Loucy (cell line): Measurements from ENCODE around the gene CYP21A2.

Source experiments
- CTCF ChIP-seq: fragments of 200-600 bp; sonication (generic); conservative IDR thresholded peaks from 2 replicates; pipeline ENCODE4 v1.5.1; 2014; ENCODE audit warnings: mild to moderate bottlenecking, antibody characterized with exemption, low read length
- EZH2phosphoT487 ChIP-seq: fragments of 200-600 bp; IDR thresholded peaks from 2 replicates; pipeline ENCODE4 v1.6.1; 2018; ENCODE audit warnings: antibody characterized with exemption, mild to moderate bottlenecking, moderate library complexity, borderline replicate concordance

GRCh38 chr6:32069460-32069859, 31.2 kb downstream of the CYP21A2 start:
- no peak for TF ChIP-seq CTCF
- no peak for TF ChIP-seq EZH2phosphoT487
